BJ (cell line): ENCODE results near the gene MIA. TPM values are rescaled to one million over a fixed set of nuclear protein-coding genes. Genes with fewer than 3 reads are reported as not detected.

Experiments
- CTCF ChIA-PET: fragments of 350-600 bp; formaldehyde crosslinking; extraction: SDS; loops from one replicate; lab custom pipeline; 2021; ENCODE audit warnings: antibody characterized with exemption, inconsistent platforms; lab: Yijun Ruan, JAX
- POLR2A ChIA-PET: fragments of 300-600 bp; sonication (Branson Sonifier 250); formaldehyde crosslinking; extraction: SDS; loops from one replicate; lab custom pipeline; 2021; ENCODE audit warnings: antibody characterized with exemption; lab: Charles Lee
- DNase-seq: peaks from one replicate; pipeline ENCODE4 v3.0.0-alpha.2; 2011; ENCODE audit warnings: low read depth
- H3K27me3 ChIP-seq: 2 replicates; pipeline ENCODE4 v1.6.0; 2011; ENCODE audit warnings: low read length; ENCODE audit not compliant: control insufficient read depth, insufficient read depth
- H3K36me3 ChIP-seq: 2 replicates; pipeline ENCODE4 v1.5.1; 2011; ENCODE audit warnings: low read length; ENCODE audit not compliant: control insufficient read depth, insufficient read depth
- H3K4me3 ChIP-seq: 2 replicates; pipeline ENCODE4 v1.5.1; 2011; ENCODE audit warnings: low read depth, mild to moderate bottlenecking, control low read depth, low read length
- CTCF ChIP-seq: IDR thresholded peaks from 2 replicates; pipeline ENCODE4 v1.5.1; 2011; ENCODE audit warnings: low read depth, mild to moderate bottlenecking, control low read depth, inconsistent platforms, low read length, moderate library complexity; ENCODE audit not compliant: insufficient read depth
- polyA plus RNA-seq: library from polyadenylated mRNA; depleted of rRNA; stranded (reverse); fragments of >200 nt; gene quantifications from 2 replicates; pipeline ENCODE4 v1.2.3, GENCODE V29; 2011

Gene MIA
- polyA plus RNA-seq, 1 experiment = not detected

- DNase-seq = no peak
- ChIA-PET POLR2A (no interaction called here), CTCF (no interaction called here)
- peaks cover 35% of the 10 kb centered on the region for H3K36me3 ChIP-seq
- no peak for TF ChIP-seq CTCF
- no peaks in the 10 kb centered on the region for H3K27me3 ChIP-seq
- no peak overlapping the region for H3K4me3 ChIP-seq
Observed at GRCh38 chr19:40736661-40737060, 38.7 kb upstream of the MIA start.

GRCh38 chr19:40737102-40737644, 38.1 kb upstream of the MIA start:
- DNase-seq = no peak
- Histone ChIP-seq H3K27me3 (no peaks in the 10 kb centered on the region), H3K36me3 (peaks cover 35% of the 10 kb centered on the region), H3K4me3 (no peak overlapping the region)
- CTCF ChIA-PET = no interaction called here
- no peak for TF ChIP-seq CTCF
- POLR2A ChIA-PET = no interaction called here

DNA sequence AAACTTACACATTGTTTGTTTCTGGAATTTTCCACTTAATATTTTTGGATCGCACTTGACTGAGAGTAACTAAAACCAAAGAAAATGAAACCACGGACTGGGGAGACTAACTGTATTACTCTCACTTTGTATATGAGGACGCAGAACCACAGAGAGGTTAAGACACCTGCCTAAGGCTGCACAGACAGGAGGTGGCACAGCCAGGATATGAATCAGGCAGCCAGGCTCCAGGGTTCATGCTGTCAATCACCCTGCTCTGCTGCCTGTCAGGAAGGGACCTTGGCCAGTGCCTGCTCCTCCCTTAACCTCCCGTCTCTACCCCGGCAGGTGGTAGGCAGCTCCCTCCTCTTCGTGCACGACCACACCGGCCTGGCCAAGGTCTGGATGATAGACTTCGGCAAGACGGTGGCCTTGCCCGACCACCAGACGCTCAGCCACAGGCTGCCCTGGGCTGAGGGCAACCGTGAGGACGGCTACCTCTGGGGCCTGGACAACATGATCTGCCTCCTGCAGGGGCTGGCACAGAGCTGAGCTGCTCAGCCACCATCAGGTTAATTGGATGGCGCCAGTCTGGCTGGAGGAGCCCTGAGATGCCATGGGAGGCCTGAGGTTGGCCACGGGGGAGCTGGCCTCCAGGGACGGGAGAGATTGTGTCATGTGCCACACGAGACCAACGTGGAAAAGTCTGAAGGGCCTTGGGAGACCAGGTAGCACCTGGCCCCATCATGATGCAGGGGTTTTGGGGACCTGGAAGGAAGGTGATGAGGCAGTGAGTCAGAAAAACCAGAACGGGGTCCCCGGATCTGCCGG, 36.1 kb upstream of the MIA start:
- ChIA-PET POLR2A (no interaction called here), CTCF (interaction anchor here (0.5 to 1.2 kb wide), 3 partner anchors 68 to 571 kb away, joined by 3 read pairs; no protein-coding TSS in a partner anchor)
- no peak for DNase-seq
- H3K27me3 ChIP-seq = no peaks in the 10 kb centered on the region
- H3K36me3 ChIP-seq = peaks cover 29% of the 10 kb centered on the region
- H3K4me3 ChIP-seq = no peak overlapping the region
- TF ChIP-seq CTCF = no peak

DNA sequence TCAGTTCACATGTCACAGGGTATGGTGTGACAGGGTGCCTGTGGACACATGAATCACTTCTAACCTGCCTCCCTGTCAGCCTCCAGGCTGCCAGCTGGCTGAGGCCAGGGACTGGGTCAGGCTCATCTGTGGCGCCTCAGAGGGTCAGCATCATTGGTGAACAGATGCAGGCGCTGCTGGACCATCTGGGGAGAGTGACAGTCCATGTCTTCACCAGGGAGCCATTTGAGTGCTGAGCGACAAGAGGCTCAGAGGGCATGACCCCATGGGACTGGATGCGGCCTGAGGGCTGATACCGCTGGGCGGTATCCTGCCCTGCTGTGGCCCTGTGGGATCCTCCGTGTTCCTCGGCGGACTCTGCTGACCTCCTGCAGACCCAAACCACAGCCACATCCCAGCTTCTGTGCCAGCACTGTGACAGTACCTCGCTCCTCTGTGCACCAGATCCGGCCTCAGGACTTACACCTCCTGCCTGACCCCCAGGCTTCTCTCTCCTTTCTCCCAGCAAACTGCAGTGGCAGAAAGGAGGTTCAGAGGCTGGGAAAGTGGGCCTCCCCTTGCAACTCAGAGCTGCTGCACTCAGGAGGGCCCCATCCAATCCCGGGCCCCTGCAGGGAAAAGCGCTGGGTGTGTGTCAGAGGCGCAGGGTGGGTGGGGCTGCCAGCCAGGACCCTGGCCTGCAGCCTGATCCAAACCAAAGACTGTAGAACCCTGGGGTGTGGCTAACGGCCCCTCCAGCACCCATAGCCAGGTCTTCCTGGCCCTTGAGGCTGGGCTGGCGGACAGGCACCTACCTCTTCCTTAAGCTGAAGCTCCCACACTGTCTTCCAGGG, 35.2 kb upstream of the MIA start:
- H3K27me3 ChIP-seq = no peaks in the 10 kb centered on the region
- H3K36me3 ChIP-seq = peaks cover 26% of the 10 kb centered on the region
- CTCF ChIA-PET = interaction anchor here (0.6 to 1.2 kb wide), 2 partner anchors 67 to 571 kb away, joined by 3 read pairs; no protein-coding TSS in a partner anchor
- DNase-seq = no peak
- POLR2A ChIA-PET = interaction anchor here (0.5 kb wide), 1 partner anchor 16 kb away, joined by 3 read pairs; no protein-coding TSS in a partner anchor
- H3K4me3 ChIP-seq = no peak overlapping the region
- TF ChIP-seq CTCF = no peak

DNA sequence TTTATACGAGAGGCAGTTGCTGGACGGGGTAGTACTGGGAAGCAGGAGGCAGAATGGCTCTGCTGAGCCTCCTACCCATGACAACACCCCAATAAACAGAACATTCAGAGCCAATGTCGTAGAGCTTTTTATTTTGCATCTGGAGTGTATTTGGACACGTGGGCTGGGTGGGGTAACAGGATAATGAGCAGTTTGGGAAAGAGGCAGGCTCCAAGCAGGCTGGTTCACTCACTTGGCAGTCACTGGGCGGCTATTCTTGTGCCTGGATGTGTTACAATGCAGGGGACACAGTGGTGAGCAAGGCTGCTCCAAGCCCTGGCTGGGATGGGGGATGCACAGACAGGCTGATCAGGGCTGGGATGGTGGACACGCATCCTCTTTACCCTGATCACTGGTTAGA, 34.6 kb upstream of the MIA start:
- peak; percentile 65 for DNase-seq
- Histone ChIP-seq H3K4me3 (no peak overlapping the region), H3K36me3 (peaks cover 22% of the 10 kb centered on the region), H3K27me3 (no peaks in the 10 kb centered on the region)
- TF ChIP-seq CTCF = no peak
- ChIA-PET CTCF (no interaction called here), POLR2A (interaction anchor here (0.5 kb wide), 1 partner anchor 16 kb away, joined by 3 read pairs; no protein-coding TSS in a partner anchor)
